ENCODE data around the gene LCE1E. TPM values are rescaled to one million over a fixed set of nuclear protein-coding genes. Genes with fewer than 3 reads are reported as not detected.

LCE1E gene
- polyA plus RNA-seq, 4 donors, result not detected

DNA sequence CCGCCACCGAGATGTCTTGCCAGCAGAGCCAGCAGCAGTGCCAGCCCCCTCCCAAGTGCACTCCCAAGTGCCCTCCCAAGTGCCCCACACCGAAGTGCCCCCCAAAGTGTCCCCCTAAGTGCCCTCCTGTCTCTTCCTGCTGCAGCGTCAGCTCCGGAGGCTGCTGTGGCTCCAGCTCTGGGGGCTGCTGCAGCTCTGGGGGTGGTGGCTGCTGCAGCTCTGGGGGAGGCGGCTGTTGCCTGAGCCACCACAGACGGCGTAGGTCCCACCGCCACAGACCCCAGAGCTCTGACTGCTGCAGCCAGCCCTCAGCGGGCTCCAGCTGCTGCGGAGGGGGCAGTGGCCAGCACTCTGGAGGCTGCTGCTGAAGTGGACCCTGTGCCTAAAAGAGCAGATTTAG, 9.7 kb upstream of the LCE1E start:
- DNase-seq (ENCODE audit: low read depth in 4 of 4, low spot score in 2 of 4), result no peak

GRCh38 chr1:152777510-152778137, 8.4 kb upstream of the LCE1E start:
- no peak for DNase-seq (ENCODE audit: low read depth in 4 of 4, low spot score in 2 of 4)

DNA sequence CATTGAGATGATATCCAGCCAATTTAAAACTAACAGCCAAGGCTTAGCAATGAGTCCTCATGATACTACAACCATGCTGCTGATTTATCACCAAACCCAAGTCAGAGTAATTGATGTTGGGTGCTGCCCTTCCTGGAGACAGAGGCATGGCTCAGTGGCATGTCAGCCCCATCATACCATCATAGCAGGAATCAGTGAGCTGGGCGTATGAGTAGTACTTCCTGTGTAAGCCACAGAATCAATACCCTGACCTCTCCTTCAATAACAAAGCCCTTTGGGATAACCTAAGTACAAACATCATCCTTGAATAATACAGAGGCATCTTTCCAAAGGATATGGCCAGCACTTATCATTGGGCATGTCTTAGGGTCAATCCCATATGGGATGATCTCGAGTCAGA, 3.0 kb upstream of the LCE1E start:
- no peak for DNase-seq (ENCODE audit: low read depth in 4 of 4, low spot score in 2 of 4)

DNA sequence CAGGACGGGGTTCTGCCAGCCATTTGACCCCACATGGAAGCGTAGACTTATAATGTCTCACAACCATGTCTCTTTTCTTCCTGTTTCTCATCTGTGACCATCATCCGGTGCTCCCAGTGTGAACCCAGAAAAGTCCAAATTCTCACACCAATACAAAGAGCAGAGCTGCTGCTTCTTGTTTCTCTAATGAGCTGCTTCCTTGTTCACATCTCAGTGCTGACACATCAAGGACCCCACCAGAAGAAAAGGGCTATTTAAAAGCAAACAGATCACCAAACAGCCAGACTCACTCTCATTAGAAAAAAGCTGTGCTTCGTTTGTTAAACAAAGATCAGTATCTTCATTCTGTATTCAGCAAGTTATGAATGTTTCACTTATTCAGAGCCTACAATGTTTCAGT, 9.6 kb downstream of the LCE1E start:
- DNase-seq (ENCODE audit: low read depth in 4 of 4, low spot score in 2 of 4), result no peak

DNA sequence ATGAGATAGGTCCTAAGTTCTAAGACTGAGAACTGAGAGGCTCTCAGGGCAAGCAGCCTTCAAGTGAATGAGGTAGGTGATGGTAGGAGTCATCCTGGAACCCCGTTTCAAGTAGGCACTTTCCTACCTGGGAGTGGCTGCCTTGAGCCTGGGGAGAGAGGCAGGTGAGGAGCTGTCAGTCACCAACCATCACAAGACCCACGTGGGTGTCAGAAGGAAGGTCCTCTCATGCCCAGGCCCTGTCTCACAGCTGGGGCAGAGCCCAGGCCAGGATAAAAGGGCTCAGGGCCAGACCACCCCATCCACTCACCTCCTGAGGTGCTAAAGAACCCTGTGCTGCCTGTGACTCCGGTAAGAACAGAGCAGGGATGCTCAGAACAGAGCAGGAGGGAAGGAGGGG, 10.4 kb downstream of the LCE1E start, which contains the start of gene LCE1D:
TSS of gene LCE1D (plus strand) at position 301 of the 400 bp plus-strand sequence. CDS start 1,074 bp downstream, outside the sequence.
- DNase-seq (ENCODE audit: low read depth in 4 of 4, low spot score in 2 of 4), result no peak

DNA sequence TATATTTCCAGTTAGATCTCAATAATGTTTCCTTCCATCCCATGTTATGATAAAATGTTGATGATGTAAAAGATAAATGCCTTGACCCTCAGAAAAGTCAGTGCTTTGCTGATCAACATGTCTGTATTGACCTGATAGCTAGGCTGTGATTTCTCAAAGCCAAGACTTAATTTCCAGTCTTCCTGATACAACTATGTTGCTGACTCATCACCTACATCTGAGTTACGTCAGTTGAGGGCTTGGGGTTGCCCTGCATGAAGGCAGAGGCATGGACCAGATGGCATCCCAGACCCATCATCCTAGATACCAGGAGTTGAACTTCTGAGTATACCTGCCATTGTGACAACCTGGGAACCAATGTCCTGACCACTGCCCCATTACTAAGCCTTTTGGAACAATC, 15.3 kb downstream of the LCE1E start:
- DNase-seq (ENCODE audit: low read depth in 4 of 4, low spot score in 2 of 4), result no peak

- DNase-seq (ENCODE audit: low read depth in 4 of 4, low spot score in 2 of 4), result no peak
Observed at GRCh38 chr1:152806576-152806975, 20.5 kb downstream of the LCE1E start, which contains the start of gene LCE1C. TSS of gene LCE1C (minus strand) at chr1:152806651. CDS start at chr1:152805478, 1,173 bp downstream.

DNA sequence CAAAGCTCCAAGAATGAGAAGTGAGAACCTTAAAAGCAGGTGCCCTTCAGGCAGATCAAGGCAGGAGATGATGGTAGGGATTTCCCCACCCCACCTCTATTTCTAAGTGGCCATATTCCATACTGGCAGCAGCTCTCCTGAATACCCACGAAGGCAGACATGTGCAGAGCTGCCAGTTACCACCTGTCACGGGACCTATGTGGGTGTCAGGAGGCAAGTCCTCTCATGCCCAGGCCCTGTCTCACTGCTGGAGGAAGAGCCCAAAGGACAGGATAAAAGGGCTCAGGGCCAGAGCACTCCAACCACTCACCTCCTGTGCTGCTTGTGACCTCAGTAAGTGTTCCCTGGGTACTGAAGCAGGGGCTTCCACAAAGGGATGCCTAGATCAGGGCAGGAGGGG, 25.0 kb downstream of the LCE1E start:
- no peak for DNase-seq (ENCODE audit: low read depth in 4 of 4, low spot score in 2 of 4)

- DNase-seq (ENCODE audit: low read depth in 4 of 4, low spot score in 2 of 4), result no peak
Observed at GRCh38 chr1:152811671-152812070, 25.6 kb downstream of the LCE1E start, which contains the start of gene LCE1B. TSS of gene LCE1B (plus strand) at chr1:152811971. CDS start at chr1:152812447, 476 bp downstream.

GRCh38 chr1:152817309-152817708, 31.3 kb downstream of the LCE1E start:
- no peak for DNase-seq (ENCODE audit: low read depth in 4 of 4, low spot score in 2 of 4)

DNA sequence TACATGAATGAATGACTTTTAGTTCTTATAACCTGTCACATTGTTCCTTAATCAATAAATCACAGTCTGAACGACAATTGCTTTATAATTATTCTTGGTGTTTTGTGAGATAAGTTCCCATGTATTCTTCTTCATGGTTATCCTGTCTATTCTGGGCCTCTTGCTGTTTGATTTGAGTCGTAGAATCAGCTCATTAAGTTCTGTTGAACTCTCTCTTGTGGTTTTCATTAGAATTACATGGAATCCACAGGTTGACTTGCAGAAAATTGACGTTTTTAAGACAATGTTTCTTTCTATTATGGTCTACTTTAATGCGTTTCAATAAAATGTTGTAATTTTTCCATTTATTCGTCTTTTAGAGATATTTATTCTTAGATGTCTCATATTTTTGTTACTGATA, 37.2 kb downstream of the LCE1E start:
- DNase-seq (ENCODE audit: low read depth in 4 of 4, low spot score in 2 of 4), result no peak

GRCh38 chr1:152824964-152825363, 38.9 kb downstream of the LCE1E start:
- no peak for DNase-seq (ENCODE audit: low read depth in 4 of 4, low spot score in 2 of 4)

DNA sequence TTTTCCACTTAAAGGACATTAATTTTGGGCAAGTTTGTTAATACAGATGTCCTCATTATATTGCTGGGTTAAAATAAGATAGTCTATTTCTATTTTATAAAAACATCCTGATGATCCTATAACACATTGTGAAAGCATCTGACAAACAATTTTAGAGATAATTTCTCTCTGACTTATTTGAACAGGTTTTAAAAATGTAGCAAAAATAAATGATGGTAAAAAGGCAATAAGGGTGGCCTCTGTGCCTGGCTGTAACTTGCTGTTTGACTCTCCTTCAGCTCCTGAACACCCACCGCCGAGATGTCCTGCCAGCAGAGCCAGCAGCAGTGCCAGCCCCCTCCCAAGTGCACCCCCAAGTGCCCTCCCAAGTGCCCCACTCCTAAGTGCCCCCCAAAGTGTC, 41.1 kb downstream of the LCE1E start, which contains the start of gene LCE1A:
TSS of gene LCE1A (plus strand) at position 301 of the 400 bp plus-strand sequence. CDS start at position 301, 0 bp downstream.
- DNase-seq (ENCODE audit: low read depth in 4 of 4, low spot score in 2 of 4), result no peak

- no peak for DNase-seq (ENCODE audit: low read depth in 4 of 4, low spot score in 2 of 4)
Observed at GRCh38 chr1:152836870-152837269, 50.8 kb downstream of the LCE1E start.

Other genes with a start within 250 kb of the LCE1E start
- gene LCE3E, start 219.5 kb upstream of the LCE1E start, polyA plus RNA-seq (ENCODE audit: insufficient read length in 4 of 4), result not detected
- gene LCE3D, start 205.7 kb upstream of the LCE1E start, polyA plus RNA-seq (ENCODE audit: insufficient read length in 4 of 4), result not detected
- gene LCE3C, start 186.0 kb upstream of the LCE1E start, polyA plus RNA-seq (ENCODE audit: insufficient read length in 4 of 4), result not detected
- gene LCE3B, start 172.4 kb upstream of the LCE1E start, polyA plus RNA-seq (ENCODE audit: insufficient read length in 4 of 4), result not detected
- not detected for gene LCE3A, start 163.2 kb upstream of the LCE1E start, polyA plus RNA-seq (ENCODE audit: insufficient read length in 4 of 4)
- not detected for gene LCE2D, start 122.9 kb upstream of the LCE1E start, polyA plus RNA-seq (ENCODE audit: insufficient read length in 4 of 4)
- not detected for gene LCE2C, start 111.0 kb upstream of the LCE1E start, polyA plus RNA-seq (ENCODE audit: insufficient read length in 4 of 4)
- not detected for gene LCE2B, start 100.1 kb upstream of the LCE1E start, polyA plus RNA-seq (ENCODE audit: insufficient read length in 4 of 4)
- not detected for gene LCE2A, start 87.9 kb upstream of the LCE1E start, polyA plus RNA-seq (ENCODE audit: insufficient read length in 4 of 4)
- not detected for gene LCE4A, start 78.1 kb upstream of the LCE1E start, polyA plus RNA-seq (ENCODE audit: insufficient read length in 4 of 4)
- gene KPRP, start 28.2 kb upstream of the LCE1E start, polyA plus RNA-seq (ENCODE audit: insufficient read length in 4 of 4), result not detected
- not detected for gene LCE1F, start 11.1 kb upstream of the LCE1E start, polyA plus RNA-seq (ENCODE audit: insufficient read length in 4 of 4)
- not detected for gene LCE1D, start 10.5 kb downstream of the LCE1E start, polyA plus RNA-seq (ENCODE audit: insufficient read length in 4 of 4)
- not detected for gene LCE1C, start 20.4 kb downstream of the LCE1E start, polyA plus RNA-seq (ENCODE audit: insufficient read length in 4 of 4)
- gene LCE1B, start 25.7 kb downstream of the LCE1E start, polyA plus RNA-seq (ENCODE audit: insufficient read length in 4 of 4), result not detected
- gene LCE1A, start 41.2 kb downstream of the LCE1E start, polyA plus RNA-seq (ENCODE audit: insufficient read length in 4 of 4), result not detected
- gene LCE6A, start 56.6 kb downstream of the LCE1E start, polyA plus RNA-seq (ENCODE audit: insufficient read length in 4 of 4), result not detected
- not detected for gene LCE7A, start 73.7 kb downstream of the LCE1E start, polyA plus RNA-seq (ENCODE audit: insufficient read length in 4 of 4)
- gene SMCP, start 92.1 kb downstream of the LCE1E start, polyA plus RNA-seq (ENCODE audit: insufficient read length in 4 of 4), result not detected
- under 1 TPM; 0.08 to 0.42 (median 0.30) TPM for gene IVL, start 122.3 kb downstream of the LCE1E start, polyA plus RNA-seq (ENCODE audit: insufficient read length in 4 of 4)
- not detected for gene SPRR5, start 160.9 kb downstream of the LCE1E start, polyA plus RNA-seq (ENCODE audit: insufficient read length in 4 of 4)
- gene SPRR4, start 184.4 kb downstream of the LCE1E start, polyA plus RNA-seq (ENCODE audit: insufficient read length in 4 of 4), result not detected
- gene SPRR1A, start 197.8 kb downstream of the LCE1E start, polyA plus RNA-seq (ENCODE audit: insufficient read length in 4 of 4), result not detected
- gene SPRR3, start 215.5 kb downstream of the LCE1E start, polyA plus RNA-seq (ENCODE audit: insufficient read length in 4 of 4), result under 1 TPM in 3 of 4 donors, not detected in 1; 0.17 to 0.51 (median 0.18) TPM
- gene SPRR1B, start 244.9 kb downstream of the LCE1E start, polyA plus RNA-seq (ENCODE audit: insufficient read length in 4 of 4), result not detected

Data from left renal cortex interstitium (tissue), 4 donors.